22Rv1 (cell line): ENCODE results near the gene SLC12A2.

Experiments
- H3K27ac ChIP-seq: fragments of 450-650 bp; 2 replicates; pipeline ENCODE4 v1.5.1; 2017
- ZFX ChIP-seq: fragments of 450-650 bp; IDR thresholded peaks from 2 replicates; pipeline ENCODE4 v1.6.1; 2017; ENCODE audit warnings: antibody characterized with exemption, borderline replicate concordance
- TF ChIP-seq, protein P1 (sequence below): fragments of 450-650 bp; IDR thresholded peaks from 2 replicates; pipeline ENCODE4 v1.5.1; 2017; ENCODE audit warnings: mild to moderate bottlenecking

SLC12A2 gene

DNA sequence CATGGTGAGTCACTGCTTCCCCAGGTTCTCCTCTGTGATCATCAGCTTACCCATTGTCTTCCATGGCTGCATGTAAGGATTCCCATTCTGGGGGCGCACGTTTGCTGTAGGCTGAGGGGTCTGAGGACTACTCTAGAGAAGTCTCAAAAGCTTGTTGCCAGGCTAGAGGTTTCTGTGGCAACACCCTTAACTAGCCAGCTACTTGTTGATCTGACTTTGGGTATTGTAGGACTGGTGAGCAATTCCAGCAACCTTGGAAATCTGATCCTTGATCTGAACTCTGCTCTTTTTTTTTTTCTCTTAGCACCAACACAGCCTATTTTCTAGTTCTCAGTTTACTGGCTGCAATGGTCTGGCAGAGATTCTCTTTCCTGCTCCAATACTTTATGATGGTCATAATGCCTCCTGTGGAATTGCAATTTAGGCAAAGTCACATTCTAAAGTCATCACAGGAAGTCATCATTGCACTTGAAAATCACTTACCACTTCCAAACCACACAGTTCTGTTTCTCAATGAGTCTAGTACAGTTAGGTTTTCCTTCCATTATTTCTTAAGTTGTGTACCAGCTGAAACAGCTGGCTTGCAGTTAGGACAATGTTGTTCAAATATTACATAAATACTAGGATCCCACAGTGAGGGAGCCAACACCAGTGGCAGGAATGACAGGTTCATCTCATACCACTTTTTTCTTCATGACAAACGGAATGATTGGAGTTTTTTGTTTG, 110.3 kb downstream of the SLC12A2 start:
- H3K27ac ChIP-seq, result no peak overlapping the region
- TF ChIP-seq, protein P1, sequence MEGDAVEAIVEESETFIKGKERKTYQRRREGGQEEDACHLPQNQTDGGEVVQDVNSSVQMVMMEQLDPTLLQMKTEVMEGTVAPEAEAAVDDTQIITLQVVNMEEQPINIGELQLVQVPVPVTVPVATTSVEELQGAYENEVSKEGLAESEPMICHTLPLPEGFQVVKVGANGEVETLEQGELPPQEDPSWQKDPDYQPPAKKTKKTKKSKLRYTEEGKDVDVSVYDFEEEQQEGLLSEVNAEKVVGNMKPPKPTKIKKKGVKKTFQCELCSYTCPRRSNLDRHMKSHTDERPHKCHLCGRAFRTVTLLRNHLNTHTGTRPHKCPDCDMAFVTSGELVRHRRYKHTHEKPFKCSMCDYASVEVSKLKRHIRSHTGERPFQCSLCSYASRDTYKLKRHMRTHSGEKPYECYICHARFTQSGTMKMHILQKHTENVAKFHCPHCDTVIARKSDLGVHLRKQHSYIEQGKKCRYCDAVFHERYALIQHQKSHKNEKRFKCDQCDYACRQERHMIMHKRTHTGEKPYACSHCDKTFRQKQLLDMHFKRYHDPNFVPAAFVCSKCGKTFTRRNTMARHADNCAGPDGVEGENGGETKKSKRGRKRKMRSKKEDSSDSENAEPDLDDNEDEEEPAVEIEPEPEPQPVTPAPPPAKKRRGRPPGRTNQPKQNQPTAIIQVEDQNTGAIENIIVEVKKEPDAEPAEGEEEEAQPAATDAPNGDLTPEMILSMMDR, result no peak
- TF ChIP-seq ZFX, result no peak

DNA sequence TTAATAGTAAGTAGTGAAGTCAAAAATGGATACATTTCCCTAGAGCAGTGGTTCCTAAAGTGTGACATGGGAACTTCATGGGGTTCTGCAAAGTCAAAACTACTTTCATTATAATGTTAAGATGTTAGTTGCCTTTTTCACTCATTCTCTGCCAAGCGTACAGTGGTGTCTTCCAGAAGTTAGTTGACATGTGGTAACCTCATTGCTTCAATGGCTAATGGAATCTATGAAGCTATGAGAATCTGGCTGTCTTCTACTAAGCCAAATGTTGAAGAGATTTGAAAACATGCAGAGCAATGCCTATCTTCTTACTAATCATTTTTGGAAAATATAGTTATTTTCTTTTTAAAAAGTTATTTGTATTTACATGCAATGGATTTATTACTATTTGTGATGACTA, 111.8 kb downstream of the SLC12A2 start:
- no peak overlapping the region for H3K27ac ChIP-seq
- TF ChIP-seq, protein P1, result no peak
- no peak for TF ChIP-seq ZFX

DNA sequence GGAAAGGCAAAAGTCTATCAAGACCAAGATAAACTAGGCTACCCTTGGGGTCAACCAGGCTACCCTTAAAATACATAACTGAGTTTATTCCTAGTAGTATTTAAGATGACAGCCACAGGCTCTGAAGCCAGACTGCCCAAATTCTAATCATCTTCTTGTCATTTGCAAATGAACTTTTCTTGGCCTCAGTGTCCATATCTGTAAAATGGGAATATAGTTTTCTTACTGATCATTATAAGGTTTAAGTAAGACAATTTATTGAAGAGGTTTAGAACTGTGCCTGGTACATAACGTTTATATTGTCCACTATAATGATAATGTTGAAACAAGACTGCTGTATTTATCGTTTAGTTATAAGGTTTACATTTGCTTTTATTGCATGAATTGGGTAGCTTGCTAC, 112.5 kb downstream of the SLC12A2 start:
- no peak for TF ChIP-seq ZFX
- TF ChIP-seq, protein P1, result no peak
- no peak overlapping the region for H3K27ac ChIP-seq

DNA sequence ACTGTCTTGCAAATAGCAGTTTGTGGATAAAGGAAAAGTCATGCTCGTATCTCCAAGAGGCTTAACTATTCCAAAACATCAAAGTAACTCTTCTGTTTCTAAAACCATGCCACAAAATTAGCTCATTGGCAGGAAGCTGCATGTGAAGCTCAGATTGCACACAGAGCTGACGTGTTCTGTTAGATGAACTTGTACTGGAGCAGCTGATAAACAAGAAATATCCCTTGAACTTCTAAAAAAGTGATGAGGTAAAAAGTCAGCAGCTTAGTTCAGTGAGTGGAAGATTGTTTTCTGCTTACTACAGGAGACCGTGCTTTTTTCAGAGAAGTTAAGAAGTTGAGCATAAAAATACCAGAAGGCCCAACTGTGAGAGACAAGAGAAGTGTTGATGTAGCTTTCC, 113.2 kb downstream of the SLC12A2 start:
- TF ChIP-seq ZFX, result no peak
- TF ChIP-seq, protein P1, result no peak
- no peak overlapping the region for H3K27ac ChIP-seq

DNA sequence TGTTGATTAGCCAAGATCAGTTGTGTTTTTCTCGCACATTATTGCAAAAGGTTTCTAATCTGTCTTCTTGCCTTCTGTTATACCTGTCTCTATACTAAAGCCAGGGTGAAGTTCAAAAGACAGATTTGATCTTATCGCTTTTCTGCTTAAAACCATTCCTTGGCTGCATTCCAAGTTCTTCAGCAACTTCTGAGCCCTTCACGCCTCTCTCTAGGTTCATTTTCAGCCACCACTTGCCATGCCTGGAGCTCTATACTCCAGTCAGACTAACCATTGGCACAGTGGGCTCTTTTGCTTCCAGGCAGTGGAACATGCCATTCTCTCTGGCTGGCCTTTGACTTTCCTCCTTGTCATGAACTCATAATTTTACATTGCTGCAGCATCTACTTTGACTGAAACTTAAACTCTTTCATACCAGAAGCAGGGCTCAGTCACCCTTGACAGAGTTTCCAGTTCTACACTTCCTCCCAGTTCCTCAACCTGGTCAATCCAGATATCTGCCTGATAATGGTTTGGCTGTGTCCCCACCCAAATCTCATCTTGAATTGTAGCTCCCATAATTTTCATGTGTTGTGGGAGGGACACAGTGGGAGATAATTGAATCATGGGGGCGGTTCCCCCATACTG, 114.4 kb downstream of the SLC12A2 start:
- no peak overlapping the region for H3K27ac ChIP-seq
- TF ChIP-seq, protein P1, result no peak
- no peak for TF ChIP-seq ZFX

DNA sequence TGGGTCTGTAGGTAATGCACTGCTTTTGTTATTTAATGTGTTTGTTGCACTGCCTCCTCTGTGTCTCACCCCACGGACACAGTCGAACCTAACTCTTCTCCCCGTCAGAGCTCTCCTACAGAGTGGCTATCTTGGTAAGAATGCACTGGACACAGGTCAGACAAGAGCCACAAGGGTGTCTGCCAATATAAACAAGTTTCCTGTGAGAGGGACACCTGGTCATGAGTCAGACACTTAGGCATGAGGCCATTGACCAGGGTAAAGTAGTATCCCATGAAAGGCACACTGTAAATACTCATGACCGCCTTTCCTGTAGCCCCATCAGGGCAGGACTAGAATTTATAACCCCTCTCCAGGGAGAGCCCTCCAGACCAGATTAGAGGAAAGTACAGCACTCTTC, 115.5 kb downstream of the SLC12A2 start:
- no peak overlapping the region for H3K27ac ChIP-seq
- no peak for TF ChIP-seq ZFX
- TF ChIP-seq, protein P1, result no peak

DNA sequence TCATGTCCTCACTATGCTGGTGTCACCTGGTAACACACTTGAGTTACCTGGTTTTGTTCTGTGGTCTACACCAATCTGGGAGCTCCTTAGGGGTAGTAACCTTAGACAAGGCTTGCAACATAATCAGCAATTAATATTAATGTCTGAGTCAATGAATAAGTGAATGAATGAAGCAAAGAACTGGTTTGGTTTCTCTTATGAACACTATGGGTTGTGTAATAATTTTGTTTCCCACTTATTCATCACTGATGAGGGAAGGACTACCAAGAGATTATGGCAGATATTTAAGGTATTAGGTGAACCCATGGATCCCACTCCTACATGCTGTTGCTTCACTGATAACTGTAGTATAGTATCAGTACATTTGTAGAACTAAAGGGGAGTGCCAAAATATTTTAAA, 116.0 kb downstream of the SLC12A2 start:
- no peak overlapping the region for H3K27ac ChIP-seq
- TF ChIP-seq, protein P1, result no peak
- TF ChIP-seq ZFX, result no peak
